ENCODE measurements around the gene RNF17.

Gene RNF17

GRCh38 chr13:24748061-24748400, 15.9 kb upstream of the RNF17 start:
- TF ChIP-seq CTCF (IDR thresholded peaks at IDR 0.05; ENCODE audit: insufficient read depth, low read depth, low read length, missing control alignments): no peak
- peak overlapping the region; percentile 54 for H3K4me3 ChIP-seq (ENCODE audit: low read depth, low read length)

GRCh38 chr13:24759197-24759596, 4.8 kb upstream of the RNF17 start:
- no peak overlapping the region for H3K4me3 ChIP-seq (ENCODE audit: low read depth, low read length)
- TF ChIP-seq CTCF (IDR thresholded peaks at IDR 0.05; ENCODE audit: insufficient read depth, low read depth, low read length, missing control alignments): no peak
- no peak for DNase-seq (ENCODE audit: low read depth)

More at GRCh38 chr13:24748061-24748400, 15.9 kb upstream of the RNF17 start:
- no peak for DNase-seq (ENCODE audit: low read depth)

GRCh38 chr13:24764276-24764630, 284 bp downstream of the RNF17 start:
- no peak for DNase-seq (ENCODE audit: low read depth)
- H3K4me3 ChIP-seq (ENCODE audit: low read depth, low read length): no peak overlapping the region
- TF ChIP-seq CTCF (IDR thresholded peaks at IDR 0.05; ENCODE audit: insufficient read depth, low read depth, low read length, missing control alignments): no peak

GRCh38 chr13:24777171-24777570, 13.2 kb downstream of the RNF17 start:
- TF ChIP-seq CTCF (IDR thresholded peaks at IDR 0.05; ENCODE audit: insufficient read depth, low read depth, low read length, missing control alignments): no peak
- no peak for DNase-seq (ENCODE audit: low read depth)
- no peak overlapping the region for H3K4me3 ChIP-seq (ENCODE audit: low read depth, low read length)

- no peak overlapping the region for H3K4me3 ChIP-seq (ENCODE audit: low read depth, low read length)
- no peak for DNase-seq (ENCODE audit: low read depth)
- TF ChIP-seq CTCF (IDR thresholded peaks at IDR 0.05; ENCODE audit: insufficient read depth, low read depth, low read length, missing control alignments): no peak
Measured at GRCh38 chr13:24784319-24784718, 20.4 kb downstream of the RNF17 start.

- no peak for TF ChIP-seq CTCF (IDR thresholded peaks at IDR 0.05; ENCODE audit: insufficient read depth, low read depth, low read length, missing control alignments)
- DNase-seq (ENCODE audit: low read depth): no peak
- H3K4me3 ChIP-seq (ENCODE audit: low read depth, low read length): no peak overlapping the region
Measured at GRCh38 chr13:24788538-24788937, 24.6 kb downstream of the RNF17 start.

- no peak overlapping the region for H3K4me3 ChIP-seq (ENCODE audit: low read depth, low read length)
- no peak for DNase-seq (ENCODE audit: low read depth)
- no peak for TF ChIP-seq CTCF (IDR thresholded peaks at IDR 0.05; ENCODE audit: insufficient read depth, low read depth, low read length, missing control alignments)
Measured at GRCh38 chr13:24802074-24802473, 38.1 kb downstream of the RNF17 start.

All from GM12865 (cell line).